SU-DHL-6 (cell line): Measurements from ENCODE around the gene NHLRC4.

Source experiments
- H2AFZ ChIP-seq: fragments of 200-600 bp; sonication (generic); 2 replicates; pipeline ENCODE4 v1.6.1; 2014; ENCODE audit warnings: low read depth, mild to moderate bottlenecking, moderate library complexity, mixed read lengths, antibody characterized with exemption, low read length; ENCODE audit not compliant: severe bottlenecking
- H3F3A ChIP-seq: fragments of 200-600 bp; shearing (Covaris generic); 2 replicates; pipeline ENCODE4 v1.6.0; 2016; ENCODE audit warnings: antibody characterized with exemption, mild to moderate bottlenecking; ENCODE audit not compliant: insufficient read depth
- H3K27ac ChIP-seq: fragments of 200-600 bp; sonication (generic); 2 replicates; pipeline ENCODE4 v1.5.1; 2016; ENCODE audit warnings: low read depth, mild to moderate bottlenecking, low read length, moderate library complexity, mixed read lengths
- H3K27me3 ChIP-seq: fragments of 200-600 bp; sonication (generic), shearing (Covaris generic); 2 replicates; pipeline ENCODE4 v1.6.0; 2014; ENCODE audit warnings: mild to moderate bottlenecking, low read length
- H3K36me3 ChIP-seq: fragments of 200-600 bp; sonication (generic); 2 replicates; pipeline ENCODE4 v1.6.1; 2014; ENCODE audit warnings: mild to moderate bottlenecking, low read length, mixed read lengths
- H3K4me2 ChIP-seq: fragments of 300-600, 200-600 bp; shearing (Covaris generic), sonication (generic); 2 replicates; pipeline ENCODE4 v1.6.0; 2014; ENCODE audit warnings: low read length, low read depth, mild to moderate bottlenecking; ENCODE audit not compliant: poor library complexity, severe bottlenecking
- H3K4me3 ChIP-seq: fragments of 200-600 bp; sonication (generic); 2 replicates; pipeline ENCODE4 v1.5.1; 2014; ENCODE audit warnings: antibody characterized with exemption, low read length, mild to moderate bottlenecking, mixed read lengths; ENCODE audit not compliant: insufficient read depth, poor library complexity, severe bottlenecking
- H3K79me2 ChIP-seq: fragments of 200-600 bp; sonication (generic); 2 replicates; pipeline ENCODE4 v1.6.1; 2014; ENCODE audit warnings: mild to moderate bottlenecking, low read length, moderate library complexity; ENCODE audit not compliant: insufficient read depth
- H3K9ac ChIP-seq: fragments of 200-600 bp; sonication (generic); 2 replicates; pipeline ENCODE4 v1.7.0; 2014; ENCODE audit warnings: mild to moderate bottlenecking, low read length
- H3K9me2 ChIP-seq: fragments of 200-600 bp; sonication (generic); replicated peaks from 2 replicates; pipeline ENCODE4 v1.6.1; 2014; ENCODE audit warnings: low read length; ENCODE audit not compliant: insufficient read depth
- H3K9me3 ChIP-seq: fragments of 200-600 bp; sonication (generic); 2 replicates; pipeline ENCODE4 v1.6.1; 2014; ENCODE audit warnings: low read length, mixed read lengths; ENCODE audit not compliant: insufficient read depth
- H4K20me1 ChIP-seq: fragments of 200-600 bp; sonication (generic); 2 replicates; pipeline ENCODE4 v1.6.1; 2014; ENCODE audit warnings: low read depth, mild to moderate bottlenecking, antibody characterized with exemption, low read length, moderate library complexity, mixed read lengths
- EZH2phosphoT487 ChIP-seq: fragments of 200-600 bp; sonication (generic), shearing (Covaris generic); conservative IDR thresholded peaks from 2 replicates; pipeline ENCODE4 v1.6.1; 2018; ENCODE audit warnings: mild to moderate bottlenecking, antibody characterized with exemption, low read length, moderate library complexity, mixed read lengths
- TF ChIP-seq, protein P1 (sequence below): fragments of 200-600 bp; sonication (generic); IDR thresholded peaks from one replicate; pipeline ENCODE4 v1.5.1; 2017; ENCODE audit warnings: antibody characterized with exemption, mild to moderate bottlenecking, low read length, moderate library complexity; ENCODE audit not compliant: insufficient read depth, poor library complexity, severe bottlenecking

NHLRC4 gene

DNA sequence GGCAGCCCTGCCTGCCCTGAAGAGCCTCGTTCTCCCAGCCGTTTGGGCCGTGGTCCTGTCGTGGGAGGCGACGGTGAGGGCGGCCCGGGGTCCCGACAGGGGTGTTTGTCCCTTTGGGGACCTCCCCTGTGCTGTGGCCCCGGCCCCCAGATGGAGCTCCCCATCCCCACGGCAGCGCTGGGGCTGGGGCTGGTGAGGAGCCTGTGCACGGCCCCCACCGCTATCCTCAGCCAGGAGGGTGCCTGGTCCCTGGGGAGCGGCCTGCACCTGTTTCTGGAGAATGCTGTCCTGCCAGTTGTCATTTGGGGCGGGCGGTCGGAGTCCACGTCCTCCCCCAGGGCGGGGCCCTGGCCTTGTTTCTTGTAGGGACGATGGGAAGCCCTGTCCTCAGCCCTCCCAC, 32.7 kb upstream of the NHLRC4 start:
- TF ChIP-seq EZH2phosphoT487 = no peak
- TF ChIP-seq, protein P1, sequence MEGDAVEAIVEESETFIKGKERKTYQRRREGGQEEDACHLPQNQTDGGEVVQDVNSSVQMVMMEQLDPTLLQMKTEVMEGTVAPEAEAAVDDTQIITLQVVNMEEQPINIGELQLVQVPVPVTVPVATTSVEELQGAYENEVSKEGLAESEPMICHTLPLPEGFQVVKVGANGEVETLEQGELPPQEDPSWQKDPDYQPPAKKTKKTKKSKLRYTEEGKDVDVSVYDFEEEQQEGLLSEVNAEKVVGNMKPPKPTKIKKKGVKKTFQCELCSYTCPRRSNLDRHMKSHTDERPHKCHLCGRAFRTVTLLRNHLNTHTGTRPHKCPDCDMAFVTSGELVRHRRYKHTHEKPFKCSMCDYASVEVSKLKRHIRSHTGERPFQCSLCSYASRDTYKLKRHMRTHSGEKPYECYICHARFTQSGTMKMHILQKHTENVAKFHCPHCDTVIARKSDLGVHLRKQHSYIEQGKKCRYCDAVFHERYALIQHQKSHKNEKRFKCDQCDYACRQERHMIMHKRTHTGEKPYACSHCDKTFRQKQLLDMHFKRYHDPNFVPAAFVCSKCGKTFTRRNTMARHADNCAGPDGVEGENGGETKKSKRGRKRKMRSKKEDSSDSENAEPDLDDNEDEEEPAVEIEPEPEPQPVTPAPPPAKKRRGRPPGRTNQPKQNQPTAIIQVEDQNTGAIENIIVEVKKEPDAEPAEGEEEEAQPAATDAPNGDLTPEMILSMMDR = no peak
- Histone ChIP-seq H2AFZ (no peak overlapping the region), H3K27ac (no peak overlapping the region), H3K9me3 (no peaks in the 10 kb centered on the region), H3K79me2 (peaks cover 64% of the 10 kb centered on the region), H4K20me1 (no peaks in the 10 kb centered on the region; the same call in 1 of the 2 replicates), H3K4me2 (no peak overlapping the region), H3K4me3 (no peak overlapping the region), H3K9me2 (no peaks in the 10 kb centered on the region), H3K36me3 (no peaks in the 10 kb centered on the region), H3K9ac (no peak overlapping the region), H3K27me3 (no peaks in the 10 kb centered on the region), H3F3A (no peaks in the 10 kb centered on the region)

DNA sequence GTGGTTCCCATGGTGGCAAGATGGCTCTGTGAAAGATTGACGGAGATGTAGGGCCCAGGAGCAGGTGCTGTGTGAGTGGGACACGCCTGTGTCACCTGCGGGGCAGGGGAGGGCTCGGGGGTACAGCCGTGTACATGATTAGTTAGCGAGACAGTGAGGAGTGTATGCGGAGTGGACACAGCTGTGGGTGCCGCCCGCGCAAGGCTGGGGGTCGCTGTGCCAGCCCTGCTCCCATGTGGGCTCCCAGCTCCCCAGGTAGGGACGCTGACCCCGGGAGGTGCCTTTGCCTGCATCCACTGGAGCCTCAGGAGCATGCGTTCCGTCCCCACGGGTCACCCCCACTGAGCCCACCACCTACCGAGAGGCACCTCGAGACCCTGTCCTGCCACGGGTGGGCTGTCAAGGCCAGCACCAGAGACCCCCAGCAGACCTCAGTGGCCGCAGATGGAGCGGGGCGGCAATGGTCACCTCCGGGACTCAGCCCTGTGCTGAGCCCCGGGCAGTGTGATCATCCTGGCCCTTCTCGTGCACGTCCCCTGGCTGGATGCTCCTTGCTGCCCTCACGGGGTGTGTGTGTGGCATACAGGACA, 31.9 kb upstream of the NHLRC4 start:
- Histone ChIP-seq H2AFZ (no peak overlapping the region), H3K4me2 (no peak overlapping the region), H3K9ac (no peak overlapping the region), H3K79me2 (peaks cover 60% of the 10 kb centered on the region), H3K9me3 (no peaks in the 10 kb centered on the region), H3K36me3 (no peaks in the 10 kb centered on the region), H3F3A (no peaks in the 10 kb centered on the region), H3K9me2 (no peaks in the 10 kb centered on the region), H4K20me1 (no peaks in the 10 kb centered on the region; the same call in 1 of the 2 replicates), H3K27ac (no peak overlapping the region), H3K4me3 (no peak overlapping the region), H3K27me3 (no peaks in the 10 kb centered on the region)
- no peak for TF ChIP-seq EZH2phosphoT487
- TF ChIP-seq, protein P1 = no peak

GRCh38 chr16:535446-536405, 31.1 kb upstream of the NHLRC4 start:
- Histone ChIP-seq H3K27ac (no peak overlapping the region), H3K36me3 (no peaks in the 10 kb centered on the region), H3K79me2 (peaks cover 52% of the 10 kb centered on the region), H3K9ac (no peak overlapping the region), H3K4me2 (no peak overlapping the region), H3K4me3 (no peak overlapping the region), H3K9me2 (no peaks in the 10 kb centered on the region), H3F3A (no peaks in the 10 kb centered on the region), H3K27me3 (no peaks in the 10 kb centered on the region), H2AFZ (no peak overlapping the region), H4K20me1 (no peaks in the 10 kb centered on the region; the same call in 1 of the 2 replicates), H3K9me3 (no peaks in the 10 kb centered on the region)
- TF ChIP-seq, protein P1 = no peak
- no peak for TF ChIP-seq EZH2phosphoT487
